ENCODE data around the gene PHLDA2. TPM values are rescaled to one million over a fixed set of nuclear protein-coding genes. Genes with fewer than 3 reads are reported as not detected.

Gene PHLDA2
- total RNA-seq, 6 experiments from 2014 or later: 102 to 149 (median 125) TPM

- Mint-ChIP-seq H3K4me3 (no peak overlapping the region), H3K4me1 (ENCODE audit: low read depth) (peaks cover 6% of the 10 kb centered on the region; the same call in 1 of the 2 replicates), H3K27me3 (ENCODE audit: insufficient read depth) (no peaks in the 10 kb centered on the region), H3K36me3 (ENCODE audit: low read depth) (peaks cover 71% of the 10 kb centered on the region), H3K27ac (no peak overlapping the region), H3K9me3 (no peaks in the 10 kb centered on the region)
- TF ChIP-seq CTCF (IDR thresholded peaks at IDR 0.05): no peak
- DNase-seq: no peak
Observed at GRCh38 chr11:2960139-2960538, 30.9 kb upstream of the PHLDA2 start.

- Mint-ChIP-seq H3K27ac (no peak overlapping the region), H3K27me3 (ENCODE audit: insufficient read depth) (no peaks in the 10 kb centered on the region), H3K9me3 (no peaks in the 10 kb centered on the region), H3K36me3 (ENCODE audit: low read depth) (peaks cover 60% of the 10 kb centered on the region), H3K4me1 (ENCODE audit: low read depth) (peaks cover 4% of the 10 kb centered on the region; the same call in 1 of the 2 replicates), H3K4me3 (no peak overlapping the region)
- no peak for TF ChIP-seq CTCF (IDR thresholded peaks at IDR 0.05)
- no peak for DNase-seq
Observed at GRCh38 chr11:2958251-2958650, 29.0 kb upstream of the PHLDA2 start.

GRCh38 chr11:2955906-2956476 is 26.8 kb upstream of the PHLDA2 start:
- peaks cover 2% of the 10 kb centered on the region; the same call in 1 of the 2 replicates for H3K27me3 Mint-ChIP-seq (ENCODE audit: insufficient read depth)
- H3K4me3 Mint-ChIP-seq: no peak overlapping the region
- no peaks in the 10 kb centered on the region for H3K9me3 Mint-ChIP-seq
- TF ChIP-seq CTCF (IDR thresholded peaks at IDR 0.05): no peak
- H3K4me1 Mint-ChIP-seq (ENCODE audit: low read depth): peaks cover 26% of the 10 kb centered on the region
- H3K27ac Mint-ChIP-seq: peak overlapping the region; percentile 45; the same call in 1 of the 2 replicates
- H3K36me3 Mint-ChIP-seq (ENCODE audit: low read depth): peaks cover 53% of the 10 kb centered on the region
- no peak for DNase-seq

- Mint-ChIP-seq H3K27ac (peak overlapping the region; percentile 21; the same call in 1 of the 2 replicates), H3K27me3 (ENCODE audit: insufficient read depth) (peaks cover 2% of the 10 kb centered on the region; the same call in 1 of the 2 replicates), H3K4me3 (no peak overlapping the region), H3K36me3 (ENCODE audit: low read depth) (peaks cover 62% of the 10 kb centered on the region), H3K4me1 (ENCODE audit: low read depth) (peaks cover 38% of the 10 kb centered on the region), H3K9me3 (no peaks in the 10 kb centered on the region)
- TF ChIP-seq CTCF (IDR thresholded peaks at IDR 0.05): no peak
- DNase-seq: no peak
Observed at GRCh38 chr11:2954263-2954662, 25.0 kb upstream of the PHLDA2 start.

GRCh38 chr11:2952290-2952689 is 23.1 kb upstream of the PHLDA2 start:
- peaks cover 2% of the 10 kb centered on the region; the same call in 1 of the 2 replicates for H3K27me3 Mint-ChIP-seq (ENCODE audit: insufficient read depth)
- H3K27ac Mint-ChIP-seq: peak overlapping the region; percentile 80
- H3K9me3 Mint-ChIP-seq: no peaks in the 10 kb centered on the region
- DNase-seq: no peak
- no peak for TF ChIP-seq CTCF (IDR thresholded peaks at IDR 0.05)
- peaks cover 60% of the 10 kb centered on the region for H3K36me3 Mint-ChIP-seq (ENCODE audit: low read depth)
- peak overlapping the region; percentile 32 for H3K4me3 Mint-ChIP-seq
- H3K4me1 Mint-ChIP-seq (ENCODE audit: low read depth): peaks cover 45% of the 10 kb centered on the region

Measured in HFFc6 (cell line).